T-helper 17 cell (primary cell): ENCODE data around the gene FYN. TPM values are rescaled to one million over a fixed set of nuclear protein-coding genes. Genes with fewer than 3 reads are reported as not detected.

Experiments
- ATAC-seq: fragments of 150-1000 bp; cut with Tn5 transposase; 2 replicates; pipeline ENCODE4 v1.10.0; 2021; ENCODE audit warnings: mild to moderate bottlenecking, moderate library complexity
- DNase-seq, 3 donors: peaks; one replicate each; pipeline versions ENCODE4 v3.0.0 to v3.0.0-alpha.2; 2020 to 2021
- H3K9me3 ChIP-seq: one replicate; pipeline ENCODE4 v1.7.0; 2013; ENCODE audit warnings: low read length, mild to moderate bottlenecking; ENCODE audit not compliant: control insufficient read depth, poor library complexity, severe bottlenecking
- H3K27ac Mint-ChIP-seq: one replicate; pipeline ENCODE4 v1.8.0; 2022; ENCODE audit warnings: mild to moderate bottlenecking, moderate library complexity, mixed read lengths
- H3K27me3 Mint-ChIP-seq: one replicate; pipeline ENCODE4 v1.8.0; 2022; ENCODE audit warnings: mixed read lengths
- H3K36me3 Mint-ChIP-seq: one replicate; pipeline ENCODE4 v1.8.0; 2022; ENCODE audit warnings: low read depth, mixed read lengths
- H3K4me1 Mint-ChIP-seq: one replicate; pipeline ENCODE4 v1.8.0; 2022; ENCODE audit warnings: mild to moderate bottlenecking, mixed read lengths
- H3K4me3 Mint-ChIP-seq: one replicate; pipeline ENCODE4 v1.8.0; 2022; ENCODE audit warnings: mild to moderate bottlenecking, moderate library complexity, mixed read lengths
- total RNA-seq, 4 donors: library from RNA in 2 of 4; stranded (reverse) in 2 of 4; gene quantifications; one replicate each; pipeline ENCODE4 v1.2.3 and lab custom pipeline; 2022 to 2026

FYN gene
- total RNA-seq, 2 donors from 2014 or later, result 455 to 472 TPM

- H3K4me3 Mint-ChIP-seq, result no peak overlapping the region
These were observed 159.4 kb downstream of the FYN start for GRCh38 chr6:111713811-111714210.

GRCh38 chr6:111713236-111713635 lies 160.0 kb downstream of the FYN start:
- no peaks in the 10 kb centered on the region for H3K36me3 Mint-ChIP-seq

More at GRCh38 chr6:111713811-111714210, 159.4 kb downstream of the FYN start:
- no peaks in the 10 kb centered on the region for H3K36me3 Mint-ChIP-seq
- H3K4me1 Mint-ChIP-seq, result peaks cover 38% of the 10 kb centered on the region
- ATAC-seq (no peak), DNase-seq (no peak)
- H3K9me3 ChIP-seq, result no peaks in the 10 kb centered on the region
- H3K27ac Mint-ChIP-seq, result peak overlapping the region; percentile 98
- H3K27me3 Mint-ChIP-seq, result no peaks in the 10 kb centered on the region

DNA sequence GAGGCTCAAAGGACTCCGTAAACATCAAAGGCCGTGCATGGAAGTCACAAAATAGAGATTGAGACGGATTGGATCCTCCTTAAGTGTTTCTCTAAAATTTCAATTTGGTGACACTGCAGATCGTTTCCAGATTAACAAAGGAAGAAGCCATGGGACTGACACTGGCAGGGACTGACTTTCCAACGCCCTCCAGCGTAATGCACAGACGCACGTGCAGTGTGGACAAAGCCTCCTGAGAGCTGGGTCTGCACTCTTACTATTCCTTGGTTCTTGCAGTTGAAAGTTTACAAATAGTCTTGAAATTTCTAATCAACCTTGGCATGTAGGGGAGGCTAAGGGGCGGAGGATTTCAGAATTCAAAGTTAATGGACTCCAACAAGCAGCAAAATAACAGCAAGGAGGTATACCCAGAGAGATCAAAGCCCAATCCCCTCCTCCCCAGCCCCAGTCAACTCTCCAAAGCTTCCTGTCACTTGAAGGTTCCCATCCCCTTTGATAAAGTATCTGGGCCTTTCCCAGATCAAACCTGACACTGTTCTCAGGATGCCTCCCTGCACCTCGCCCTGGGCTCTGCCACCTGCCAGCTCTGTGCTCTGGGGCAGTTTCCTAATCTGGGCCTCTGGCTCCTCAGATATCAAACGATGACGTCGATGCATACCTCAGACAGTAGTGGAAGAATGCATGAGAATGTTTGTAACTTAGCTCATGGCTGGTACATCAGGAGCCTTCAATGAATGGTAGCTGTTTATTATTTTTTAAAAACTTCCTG lies 161.1 kb downstream of the FYN start:
- H3K27me3 Mint-ChIP-seq, result no peaks in the 10 kb centered on the region
- H3K4me1 Mint-ChIP-seq, result peaks cover 38% of the 10 kb centered on the region
- no peak for DNase-seq
- no peaks in the 10 kb centered on the region for H3K9me3 ChIP-seq
- no peaks in the 10 kb centered on the region for H3K36me3 Mint-ChIP-seq
- peak; percentile 54 for ATAC-seq
- H3K27ac Mint-ChIP-seq, result peak overlapping the region; percentile 98
- H3K4me3 Mint-ChIP-seq, result no peak overlapping the region

More at GRCh38 chr6:111713236-111713635, 160.0 kb downstream of the FYN start:
- DNase-seq, result no peak
- no peak for ATAC-seq
- Mint-ChIP-seq H3K27ac (peak overlapping the region; percentile 98), H3K4me1 (peaks cover 38% of the 10 kb centered on the region), H3K4me3 (no peak overlapping the region), H3K27me3 (no peaks in the 10 kb centered on the region)
- no peaks in the 10 kb centered on the region for H3K9me3 ChIP-seq

GRCh38 chr6:111711476-111711875 lies 161.8 kb downstream of the FYN start:
- Mint-ChIP-seq H3K4me3 (no peak overlapping the region), H3K27ac (peak overlapping the region; percentile 98), H3K4me1 (peaks cover 38% of the 10 kb centered on the region), H3K27me3 (no peaks in the 10 kb centered on the region), H3K36me3 (no peaks in the 10 kb centered on the region)
- no peaks in the 10 kb centered on the region for H3K9me3 ChIP-seq
- ATAC-seq (no peak), DNase-seq (no peak)

GRCh38 chr6:111710911-111711310 lies 162.3 kb downstream of the FYN start:
- ATAC-seq (no peak), DNase-seq (no peak)
- Mint-ChIP-seq H3K27me3 (no peaks in the 10 kb centered on the region), H3K36me3 (no peaks in the 10 kb centered on the region), H3K4me3 (no peak overlapping the region), H3K27ac (peak overlapping the region; percentile 98), H3K4me1 (peaks cover 36% of the 10 kb centered on the region)
- H3K9me3 ChIP-seq, result no peaks in the 10 kb centered on the region

GRCh38 chr6:111710439-111710838 lies 162.8 kb downstream of the FYN start:
- Mint-ChIP-seq H3K36me3 (no peaks in the 10 kb centered on the region), H3K4me3 (no peak overlapping the region)
- no peak for ATAC-seq

GRCh38 chr6:111709615-111710398 lies 163.4 kb downstream of the FYN start:
- Mint-ChIP-seq H3K4me1 (peaks cover 27% of the 10 kb centered on the region), H3K36me3 (no peaks in the 10 kb centered on the region), H3K4me3 (peak overlapping the region; percentile 2), H3K27ac (peak overlapping the region; percentile 98), H3K27me3 (no peaks in the 10 kb centered on the region)
- DNase-seq (peak; percentile 36 to 43 (median 37)), ATAC-seq (peak; percentile 84)
- no peaks in the 10 kb centered on the region for H3K9me3 ChIP-seq

More at GRCh38 chr6:111710439-111710838, 162.8 kb downstream of the FYN start:
- H3K4me1 Mint-ChIP-seq, result peaks cover 34% of the 10 kb centered on the region
- no peak for DNase-seq
- H3K9me3 ChIP-seq, result no peaks in the 10 kb centered on the region
- no peaks in the 10 kb centered on the region for H3K27me3 Mint-ChIP-seq
- peak overlapping the region; percentile 98 for H3K27ac Mint-ChIP-seq

DNA sequence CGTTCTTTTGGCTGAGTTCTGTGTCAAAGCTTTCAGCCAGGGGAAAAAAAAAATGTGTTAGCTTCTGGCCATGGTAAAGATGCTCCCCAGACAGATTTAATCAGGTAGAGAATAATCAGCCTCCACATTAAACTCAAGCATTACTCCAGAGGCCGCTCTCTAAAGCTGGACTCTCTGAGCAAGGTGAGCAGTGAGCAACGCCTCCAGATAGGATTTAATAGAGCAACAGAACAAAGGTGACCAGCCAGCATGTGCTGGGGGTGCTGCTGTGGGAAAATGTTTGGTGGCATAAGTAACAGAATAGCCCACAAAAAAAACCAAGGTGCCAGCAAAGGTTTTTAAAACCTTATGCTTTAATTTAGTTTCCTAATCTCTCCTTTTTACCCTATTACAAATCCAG lies 164.1 kb downstream of the FYN start:
- no peaks in the 10 kb centered on the region for H3K27me3 Mint-ChIP-seq
- no peak overlapping the region for H3K4me3 Mint-ChIP-seq
- ATAC-seq (no peak), DNase-seq (no peak)
- H3K36me3 Mint-ChIP-seq, result no peaks in the 10 kb centered on the region
- peak overlapping the region; percentile 98 for H3K27ac Mint-ChIP-seq
- no peaks in the 10 kb centered on the region for H3K9me3 ChIP-seq
- H3K4me1 Mint-ChIP-seq, result peaks cover 23% of the 10 kb centered on the region

- no peak for ATAC-seq
- H3K9me3 ChIP-seq, result no peaks in the 10 kb centered on the region
- Mint-ChIP-seq H3K27me3 (no peaks in the 10 kb centered on the region), H3K36me3 (no peaks in the 10 kb centered on the region), H3K4me1 (peaks cover 16% of the 10 kb centered on the region), H3K27ac (peak overlapping the region; percentile 98), H3K4me3 (no peak overlapping the region)
- DNase-seq, result no peak
These were observed 165.5 kb downstream of the FYN start for GRCh38 chr6:111707773-111708172.

DNA sequence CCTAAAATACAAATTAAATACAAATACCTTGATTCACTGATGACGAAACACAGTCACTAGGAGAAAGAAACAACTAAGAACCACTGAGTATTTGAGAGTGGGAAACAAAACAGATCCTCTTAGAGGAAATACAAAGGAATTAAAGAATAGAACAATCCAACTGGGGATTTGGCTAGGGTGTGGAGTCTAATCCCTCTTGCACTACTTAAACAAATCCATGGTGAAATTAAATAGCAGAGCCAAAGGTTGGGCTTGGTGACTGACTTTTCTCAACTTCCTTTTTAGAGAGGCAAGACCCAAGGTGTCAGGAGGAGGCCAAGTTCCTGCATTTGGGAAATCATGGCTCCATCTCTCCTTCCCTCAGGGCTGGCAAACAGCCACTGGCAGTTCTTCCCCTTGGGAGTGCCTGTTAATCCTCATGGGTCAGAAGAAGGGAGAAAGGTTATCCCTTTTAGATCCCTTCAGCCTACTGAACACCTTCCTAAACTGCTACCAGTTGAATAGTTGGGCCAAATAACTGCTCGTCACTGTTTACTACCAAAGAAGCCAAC lies 166.3 kb downstream of the FYN start:
- DNase-seq (no peak), ATAC-seq (no peak)
- Mint-ChIP-seq H3K27ac (peak overlapping the region; percentile 98), H3K27me3 (no peaks in the 10 kb centered on the region), H3K4me1 (peaks cover 14% of the 10 kb centered on the region), H3K36me3 (no peaks in the 10 kb centered on the region), H3K4me3 (no peak overlapping the region)
- H3K9me3 ChIP-seq, result no peaks in the 10 kb centered on the region

- Mint-ChIP-seq H3K4me3 (no peak overlapping the region), H3K27ac (peak overlapping the region; percentile 73), H3K36me3 (peaks cover 7% of the 10 kb centered on the region), H3K27me3 (no peaks in the 10 kb centered on the region), H3K4me1 (peaks cover 15% of the 10 kb centered on the region)
- no peak for ATAC-seq
- H3K9me3 ChIP-seq, result no peaks in the 10 kb centered on the region
- no peak for DNase-seq
These were observed 169.5 kb downstream of the FYN start for GRCh38 chr6:111703723-111704122.

DNA sequence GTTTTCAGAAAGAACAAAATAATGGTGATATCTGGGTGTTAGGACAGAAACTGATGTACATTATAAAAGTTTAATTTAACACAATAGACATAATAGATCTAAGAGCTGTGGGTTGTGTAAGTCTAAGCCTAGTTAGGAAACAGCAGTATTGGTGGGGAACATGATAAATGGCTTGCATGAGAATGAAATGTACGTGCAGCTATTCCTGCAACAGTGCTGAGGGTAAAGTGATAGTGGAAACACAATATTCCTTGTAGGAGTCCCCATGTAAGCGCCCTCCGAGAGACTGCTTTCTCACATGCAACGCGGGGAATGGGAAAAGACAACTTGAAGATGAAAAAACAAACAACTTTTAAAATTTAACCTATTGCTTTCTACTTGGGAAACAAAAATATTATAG lies 171.0 kb downstream of the FYN start:
- ATAC-seq, result no peak
- H3K9me3 ChIP-seq, result no peaks in the 10 kb centered on the region
- Mint-ChIP-seq H3K4me3 (no peak overlapping the region), H3K4me1 (peaks cover 15% of the 10 kb centered on the region), H3K36me3 (peaks cover 7% of the 10 kb centered on the region), H3K27me3 (no peaks in the 10 kb centered on the region), H3K27ac (no peak overlapping the region)
- no peak for DNase-seq

GRCh38 chr6:111701146-111701545 lies 172.1 kb downstream of the FYN start:
- DNase-seq (no peak), ATAC-seq (no peak)
- Mint-ChIP-seq H3K36me3 (peaks cover 7% of the 10 kb centered on the region), H3K4me3 (no peak overlapping the region), H3K4me1 (peaks cover 15% of the 10 kb centered on the region), H3K27ac (peak overlapping the region; percentile 66), H3K27me3 (no peaks in the 10 kb centered on the region)
- no peaks in the 10 kb centered on the region for H3K9me3 ChIP-seq
